SU-DHL-6 (cell line): ENCODE results near the gene TNFAIP8.

Experiments
- EZH2phosphoT487 ChIP-seq: fragments of 200-600 bp; sonication (generic), shearing (Covaris generic); conservative IDR thresholded peaks from 2 replicates; pipeline ENCODE4 v1.6.1; 2018; ENCODE audit warnings: mild to moderate bottlenecking, antibody characterized with exemption, low read length, moderate library complexity, mixed read lengths
- TF ChIP-seq, protein P1 (sequence below): fragments of 200-600 bp; sonication (generic); IDR thresholded peaks from one replicate; pipeline ENCODE4 v1.5.1; 2017; ENCODE audit warnings: antibody characterized with exemption, mild to moderate bottlenecking, low read length, moderate library complexity; ENCODE audit not compliant: insufficient read depth, poor library complexity, severe bottlenecking

DNA sequence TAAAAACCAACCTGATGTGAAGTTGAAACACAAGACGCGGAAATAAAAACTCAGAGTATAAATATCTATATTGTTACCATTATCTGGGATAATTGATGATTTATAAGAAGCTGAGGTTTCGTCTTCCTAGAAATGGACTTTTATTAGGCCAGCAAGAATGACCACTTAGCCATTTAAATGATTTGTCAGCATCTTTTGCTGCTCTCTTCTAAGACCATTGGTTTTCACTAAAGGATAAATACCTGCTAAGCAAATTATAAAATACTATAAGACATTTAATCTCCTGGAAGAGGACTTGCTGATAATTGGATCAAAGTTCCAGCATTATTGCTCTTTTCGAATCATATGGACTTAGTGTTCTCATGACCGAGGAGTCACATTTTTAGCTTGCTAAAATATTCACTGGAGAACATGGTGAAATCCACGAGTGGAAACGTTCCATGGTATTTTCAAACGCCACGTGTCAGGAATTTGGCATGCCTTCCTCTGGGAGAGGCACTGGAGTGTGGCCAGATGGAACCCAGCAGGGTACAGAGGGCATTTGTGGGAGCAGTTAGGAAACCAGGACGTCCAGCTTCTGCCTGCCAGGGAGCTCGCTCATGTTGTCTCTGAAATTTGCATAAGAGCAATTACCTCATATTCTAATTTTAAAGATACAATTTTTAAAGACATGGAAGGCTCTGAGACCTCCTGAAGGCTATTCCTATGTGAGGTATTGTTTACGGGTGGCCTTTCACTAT is 43.1 kb downstream of the TNFAIP8 start:
- TF ChIP-seq, protein P1, sequence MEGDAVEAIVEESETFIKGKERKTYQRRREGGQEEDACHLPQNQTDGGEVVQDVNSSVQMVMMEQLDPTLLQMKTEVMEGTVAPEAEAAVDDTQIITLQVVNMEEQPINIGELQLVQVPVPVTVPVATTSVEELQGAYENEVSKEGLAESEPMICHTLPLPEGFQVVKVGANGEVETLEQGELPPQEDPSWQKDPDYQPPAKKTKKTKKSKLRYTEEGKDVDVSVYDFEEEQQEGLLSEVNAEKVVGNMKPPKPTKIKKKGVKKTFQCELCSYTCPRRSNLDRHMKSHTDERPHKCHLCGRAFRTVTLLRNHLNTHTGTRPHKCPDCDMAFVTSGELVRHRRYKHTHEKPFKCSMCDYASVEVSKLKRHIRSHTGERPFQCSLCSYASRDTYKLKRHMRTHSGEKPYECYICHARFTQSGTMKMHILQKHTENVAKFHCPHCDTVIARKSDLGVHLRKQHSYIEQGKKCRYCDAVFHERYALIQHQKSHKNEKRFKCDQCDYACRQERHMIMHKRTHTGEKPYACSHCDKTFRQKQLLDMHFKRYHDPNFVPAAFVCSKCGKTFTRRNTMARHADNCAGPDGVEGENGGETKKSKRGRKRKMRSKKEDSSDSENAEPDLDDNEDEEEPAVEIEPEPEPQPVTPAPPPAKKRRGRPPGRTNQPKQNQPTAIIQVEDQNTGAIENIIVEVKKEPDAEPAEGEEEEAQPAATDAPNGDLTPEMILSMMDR = no peak
- TF ChIP-seq EZH2phosphoT487 = no peak
